Measurements from ENCODE around the gene EMC9.

DNA sequence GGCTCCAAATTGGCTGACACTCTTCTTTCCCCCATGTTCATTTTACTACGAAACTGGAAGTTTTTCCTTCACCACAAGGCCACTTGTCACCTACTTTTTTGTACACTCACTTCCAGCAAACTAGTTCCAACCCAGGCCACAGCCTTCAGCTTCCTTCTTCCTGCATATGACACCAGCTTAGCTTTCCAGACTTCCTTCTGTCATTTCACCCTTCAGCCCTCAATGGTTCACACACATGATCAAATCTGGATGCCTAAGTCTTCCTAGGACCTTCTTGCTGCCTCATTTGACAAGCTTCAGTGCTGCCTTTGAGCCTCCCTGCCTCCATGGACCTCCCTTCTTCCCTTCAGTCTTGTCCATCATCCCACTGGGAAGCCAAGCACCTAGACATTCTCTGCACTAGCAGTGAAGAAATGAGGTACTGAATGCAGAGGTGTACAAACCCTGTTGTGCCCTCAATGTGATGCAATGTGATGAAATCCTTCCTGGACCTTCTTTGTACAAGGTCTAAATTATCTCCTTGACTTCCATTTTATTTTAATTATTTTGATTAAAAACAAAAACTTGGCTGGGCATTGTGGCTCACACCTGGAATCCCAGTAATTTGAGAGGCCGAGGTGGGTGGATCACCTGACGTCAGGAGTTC lies 26.2 kb upstream of the EMC9 start:
- no peak for TF ChIP-seq CTCF (IDR thresholded peaks at IDR 0.05)
- no peak for TF ChIP-seq EP300 (IDR thresholded peaks at IDR 0.05)
- no peak for TF ChIP-seq POLR2AphosphoS5 (IDR thresholded peaks at IDR 0.05)
- no peak for TF ChIP-seq POLR2A (IDR thresholded peaks at IDR 0.05)

Data from upper lobe of left lung (tissue), 4 donors.